Measurements from ENCODE around the gene BEAN1.
A peak's percentile ranks its signal among the peaks of the same experiment; 100 is the strongest.

- TF ChIP-seq TAF1 (IDR thresholded peaks at IDR 0.05; ENCODE audit: low read depth, low read length) (no peak), POLR2A (IDR thresholded peaks at IDR 0.05; ENCODE audit: low read depth, low read length) (no peak), POLR2AphosphoS5 (IDR thresholded peaks at IDR 0.05; ENCODE audit: low read depth, low read length) (no peak), SPI1 (IDR thresholded peaks at IDR 0.05; ENCODE audit: low read depth, low read length) (peak; percentile 69)
These were observed 95.1 kb downstream of the BEAN1 start for GRCh38 chr16:66521951-66522771.

All from GM12891 (cell line).